PFSK-1 (cell line): ENCODE measurements around the gene ABCF3.

Experiments
- REST ChIP-seq, 2 experiments: IDR thresholded peaks; 2 replicates each; pipeline versions ENCODE4 v1.6.1 to v1.8.0; 2011 to 2012; ENCODE audit warnings: low read depth in 2 of 2, low read length in 2 of 2, control low read depth in 1 of 2, inconsistent platforms in 1 of 2, mild to moderate bottlenecking in 1 of 2, moderate library complexity in 1 of 2; ENCODE audit not compliant: insufficient read depth in 1 of 2
- SIN3A ChIP-seq: IDR thresholded peaks from 2 replicates; pipeline ENCODE4 v1.6.1; 2012; ENCODE audit warnings: mild to moderate bottlenecking, low read length, moderate library complexity, borderline replicate concordance; ENCODE audit not compliant: insufficient read depth
- TAF1 ChIP-seq: IDR thresholded peaks from 2 replicates; pipeline ENCODE4 v1.6.1; 2012; ENCODE audit warnings: low read length, control low read depth, borderline replicate concordance; ENCODE audit not compliant: insufficient read depth

GRCh38 chr3:184234671-184235380 lies 48.8 kb downstream of the ABCF3 start:
- TF ChIP-seq SIN3A, result no peak
- no peak for TF ChIP-seq TAF1
- no peak for TF ChIP-seq REST (IDR thresholded peaks at IDR 0.05; ENCODE audit: insufficient read depth in 1 of 2, low read depth in 2 of 2, low read length in 2 of 2)
